H1 (cell line): ENCODE measurements around the gene FOSL2. TPM values are rescaled to one million over a fixed set of nuclear protein-coding genes. Genes with fewer than 3 reads are reported as not detected.

ENCODE experiments used
- CTCF ChIA-PET: fragments of 300-600 bp; sonication (Branson Sonifier 250); formaldehyde crosslinking; loops from one replicate; lab custom pipeline; 2021; ENCODE audit not compliant: partially characterized antibody; lab: Charles Lee
- POLR2A ChIA-PET: fragments of 300-600 bp; sonication (Branson Sonifier 250); formaldehyde crosslinking; loops from one replicate; lab custom pipeline; 2021; ENCODE audit warnings: inconsistent platforms; ENCODE audit not compliant: partially characterized antibody; lab: Charles Lee
- DNase-seq, 2 experiments: peaks; one replicate each; pipeline versions ENCODE4 v3.0.0 to v3.0.0-alpha.2; 2010 to 2022; ENCODE audit warnings: low spot score in 2 of 2, low read depth in 1 of 2, mixed read lengths in 1 of 2
- FAIRE-seq: peaks from 2 replicates; lab custom pipeline; 2011; peaks lifted over from hg19 to GRCh38; lab: Jason Lieb, UNC
- H2AFZ ChIP-seq: 2 replicates; pipeline ENCODE4 v1.8.1; 2012; ENCODE audit warnings: low read length, inconsistent platforms
- H2AK5ac ChIP-seq: 2 replicates; pipeline ENCODE4 v1.6.1; 2013; ENCODE audit warnings: low read depth, low read length
- H2BK120ac ChIP-seq: replicated peaks from 2 replicates; pipeline ENCODE3; 2013; ENCODE audit warnings: low read depth, low read length, inconsistent platforms
- H2BK12ac ChIP-seq: 2 replicates; pipeline ENCODE4 v1.6.1; 2013; ENCODE audit warnings: low read depth, low read length
- H2BK15ac ChIP-seq: 2 replicates; pipeline ENCODE4 v1.6.1; 2013; ENCODE audit warnings: low read length
- H2BK20ac ChIP-seq: 2 replicates; pipeline ENCODE4 v1.6.1; 2013; ENCODE audit warnings: low read length
- H2BK5ac ChIP-seq: 2 replicates; pipeline ENCODE4 v1.6.1; 2013; ENCODE audit warnings: low read depth, low read length
- H3K14ac ChIP-seq: 2 replicates; pipeline ENCODE4 v1.6.1; 2013; ENCODE audit warnings: inconsistent platforms; ENCODE audit not compliant: insufficient read length
- H3K18ac ChIP-seq: 2 replicates; pipeline ENCODE4 v1.6.1; 2013; ENCODE audit warnings: low read length; ENCODE audit errors: extremely low read depth
- H3K23ac ChIP-seq: 2 replicates; pipeline ENCODE4 v1.6.1; 2013; ENCODE audit warnings: inconsistent platforms; ENCODE audit not compliant: insufficient read length
- H3K23me2 ChIP-seq: 2 replicates; pipeline ENCODE4 v1.6.1; 2013; ENCODE audit warnings: low read depth, low read length
- H3K27ac ChIP-seq: 2 replicates; pipeline ENCODE4 v1.6.1; 2011; ENCODE audit warnings: low read depth, low read length, inconsistent platforms
- H3K27me3 ChIP-seq, 4 experiments: replicated peaks in 1 of 4; 1 replicate in 1 of 4; 2 replicates in 3 of 4; pipeline versions ENCODE4 v1.6.1 to v1.8.1; 2011 to 2013; ENCODE audit warnings: low read length in 3 of 4, mild to moderate bottlenecking in 3 of 4, inconsistent platforms in 2 of 4, mixed read lengths in 2 of 4, moderate library complexity in 1 of 4; ENCODE audit not compliant: control insufficient read depth in 3 of 4, insufficient read depth in 3 of 4; ENCODE audit errors: extremely low read depth in 1 of 4
- H3K36me3 ChIP-seq, 4 experiments: 2 replicates each; pipeline versions ENCODE4 v1.6.1 to v1.8.1; 2011 to 2013; ENCODE audit warnings: mild to moderate bottlenecking in 4 of 4, low read length in 3 of 4, moderate library complexity in 2 of 4, control low read depth in 1 of 4, inconsistent platforms in 1 of 4; ENCODE audit not compliant: insufficient read depth in 4 of 4, control insufficient read depth in 2 of 4
- H3K4ac ChIP-seq: replicated peaks from 2 replicates; pipeline ENCODE3; 2013; ENCODE audit warnings: low read length, low read depth, mixed read lengths, inconsistent platforms; ENCODE audit not compliant: insufficient read length
- H3K4me1 ChIP-seq, 4 experiments: replicated peaks in 1 of 4; 1 replicate in 1 of 4; 2 replicates in 3 of 4; pipeline versions ENCODE4 v1.6.1 to v1.8.1; 2011 to 2013; ENCODE audit warnings: low read length in 3 of 4, inconsistent platforms in 2 of 4, mixed read lengths in 1 of 4; ENCODE audit not compliant: insufficient read depth in 4 of 4, control insufficient read depth in 3 of 4
- H3K4me2 ChIP-seq, 2 experiments: 2 replicates each; pipeline versions ENCODE4 v1.6.1 to v1.8.1; 2011 to 2013; ENCODE audit warnings: low read depth in 2 of 2, low read length in 2 of 2, control low read depth in 1 of 2, inconsistent platforms in 1 of 2, mild to moderate bottlenecking in 1 of 2; ENCODE audit not compliant: insufficient read depth in 1 of 2
- H3K4me3 ChIP-seq, 4 experiments: fragments of 200-600, 300-600 bp in 1 of 4; sonication (generic), shearing (Covaris generic), sonication (Bioruptor Twin) in 1 of 4; 2 replicates each; pipeline versions ENCODE4 v1.5.1 to v1.8.1; 2011 to 2016; ENCODE audit warnings: low read length in 4 of 4, low read depth in 3 of 4, control low read depth in 2 of 4, inconsistent platforms in 2 of 4, mild to moderate bottlenecking in 2 of 4, mixed read lengths in 1 of 4, moderate library complexity in 1 of 4; ENCODE audit not compliant: insufficient read depth in 2 of 4; ENCODE audit errors: extremely low read depth in 1 of 4
- H3K56ac ChIP-seq: replicated peaks from 2 replicates; pipeline ENCODE3; 2013; ENCODE audit warnings: low read depth, mild to moderate bottlenecking, mixed read lengths, low read length, inconsistent platforms; ENCODE audit not compliant: insufficient read length
- H3K79me1 ChIP-seq: 2 replicates; pipeline ENCODE4 v1.6.1; 2013; ENCODE audit warnings: low read depth, low read length, control low read depth
- H3K79me2 ChIP-seq, 2 experiments: 2 replicates each; pipeline versions ENCODE4 v1.6.1 to v1.8.1; 2012 to 2013; ENCODE audit warnings: low read length in 2 of 2, mild to moderate bottlenecking in 2 of 2, inconsistent platforms in 1 of 2; ENCODE audit not compliant: insufficient read depth in 2 of 2, control insufficient read depth in 1 of 2
- H3K9ac ChIP-seq, 4 experiments: replicated peaks in 1 of 4; 1 replicate in 1 of 4; 2 replicates in 3 of 4; pipeline versions ENCODE4 v1.6.1 to v1.8.1; 2011 to 2013; ENCODE audit warnings: low read depth in 3 of 4, low read length in 3 of 4, control low read depth in 2 of 4, mild to moderate bottlenecking in 2 of 4, moderate library complexity in 2 of 4, inconsistent platforms in 1 of 4; ENCODE audit errors: extremely low read depth in 1 of 4
- H3K9me3 ChIP-seq, 2 experiments: 2 replicates each; pipeline versions ENCODE4 v1.6.1 to v1.8.1; 2012 to 2013; ENCODE audit warnings: mild to moderate bottlenecking in 2 of 2, moderate library complexity in 2 of 2, control low read depth in 1 of 2, inconsistent platforms in 1 of 2, low read depth in 1 of 2, low read length in 1 of 2, mixed read lengths in 1 of 2; ENCODE audit not compliant: insufficient read depth in 2 of 2
- H4K20me1 ChIP-seq, 2 experiments: replicated peaks in 1 of 2; 2 replicates each; pipeline versions ENCODE3 to v1.8.1; 2011 to 2013; ENCODE audit warnings: inconsistent platforms in 2 of 2, low read length in 2 of 2, mild to moderate bottlenecking in 1 of 2; ENCODE audit not compliant: insufficient read depth in 2 of 2, control insufficient read depth in 1 of 2
- H4K5ac ChIP-seq: 2 replicates; pipeline ENCODE4 v1.6.1; 2013; ENCODE audit warnings: low read length, low read depth, mixed read lengths, inconsistent platforms; ENCODE audit not compliant: insufficient read length
- H4K8ac ChIP-seq: 2 replicates; pipeline ENCODE4 v1.8.0; 2013; ENCODE audit warnings: mild to moderate bottlenecking, moderate library complexity, low read length, inconsistent platforms; ENCODE audit not compliant: insufficient read depth; ENCODE audit errors: extremely low read depth
- H4K91ac ChIP-seq: replicated peaks from 2 replicates; pipeline ENCODE3; 2013; ENCODE audit warnings: low read length, mixed read lengths, inconsistent platforms; ENCODE audit not compliant: insufficient read length
- ATF3 ChIP-seq: IDR thresholded peaks from 2 replicates; pipeline ENCODE4 v1.6.1; 2011; ENCODE audit warnings: low read depth, mild to moderate bottlenecking, low read length; ENCODE audit not compliant: insufficient read depth
- BCL11A ChIP-seq, 2 experiments: IDR thresholded peaks; one replicate each; pipeline ENCODE4 v1.6.1; 2011; ENCODE audit warnings: low read depth in 2 of 2, low read length in 2 of 2, mild to moderate bottlenecking in 2 of 2
- CREB1 ChIP-seq: IDR thresholded peaks from 2 replicates; pipeline ENCODE4 v1.6.1; 2012; ENCODE audit warnings: inconsistent platforms
- EGR1 ChIP-seq: IDR thresholded peaks from 2 replicates; pipeline ENCODE4 v1.6.1; 2011; ENCODE audit warnings: low read depth, low read length, borderline replicate concordance
- HDAC6 ChIP-seq: IDR thresholded peaks from one replicate; pipeline ENCODE4 v1.7.1; 2012; ENCODE audit warnings: low read depth, mild to moderate bottlenecking, inconsistent platforms, low read length, moderate library complexity
- JUN ChIP-seq: IDR thresholded peaks from 2 replicates; pipeline ENCODE4 v1.6.1; 2011; ENCODE audit warnings: low read depth, mild to moderate bottlenecking, improper control_type of control experiment, low read length
- POLR2AphosphoS5 ChIP-seq: IDR thresholded peaks from 2 replicates; pipeline ENCODE4 v1.6.1; 2011; ENCODE audit warnings: low read depth, low read length
- RAD21 ChIP-seq, 2 experiments: IDR thresholded peaks in 1 of 2; conservative IDR thresholded peaks in 1 of 2; 2 replicates each; pipeline ENCODE4 v1.6.1; 2011; ENCODE audit warnings: low read depth in 2 of 2, low read length in 2 of 2, improper control_type of control experiment in 1 of 2, inconsistent platforms in 1 of 2, mild to moderate bottlenecking in 1 of 2, moderate library complexity in 1 of 2
- RNF2 ChIP-seq: fragments of 200-900, 300-1000 bp; sonication (generic); IDR thresholded peaks from 2 replicates; pipeline ENCODE4 v1.7.1; 2016; ENCODE audit warnings: borderline replicate concordance, low read depth, mild to moderate bottlenecking, antibody characterized with exemption, low read length; ENCODE audit not compliant: poor library complexity, severe bottlenecking; ENCODE audit errors: missing control alignments
- SIRT6 ChIP-seq: IDR thresholded peaks from one replicate; pipeline ENCODE4 v1.7.1; 2012; ENCODE audit warnings: low read length, inconsistent platforms
- SP2 ChIP-seq: IDR thresholded peaks from 2 replicates; pipeline ENCODE4 v1.6.1; 2012; ENCODE audit warnings: mild to moderate bottlenecking, low read length, inconsistent platforms
- TAF1 ChIP-seq: IDR thresholded peaks from 2 replicates; pipeline ENCODE4 v1.6.1; 2011; ENCODE audit warnings: mild to moderate bottlenecking, low read depth, low read length
- USF2 ChIP-seq: IDR thresholded peaks from 2 replicates; pipeline ENCODE4 v1.6.1; 2011; ENCODE audit warnings: low read length, improper control_type of control experiment
- WGBS, 2 experiments: shearing (Covaris generic) in 1 of 2; methylation state at CpG; one replicate each; pipeline versions ENCODE4 v1.1.6 to v1.1.7; 2013 to 2015; ENCODE audit warnings: low lambda C conversion rate in 2 of 2, mixed read lengths in 2 of 2, inconsistent platforms in 1 of 2, low coverage in 1 of 2, missing lambda C conversion rate in 1 of 2; ENCODE audit not compliant: insufficient replicate concordance in 2 of 2, insufficient coverage in 1 of 2, insufficient read length in 1 of 2; ENCODE audit errors: extremely low coverage in 1 of 2, missing lambda C conversion rate in 1 of 2; 5-methylcytosine and 5-hydroxymethylcytosine counted together
- polyA plus RNA-seq, 7 experiments: library from polyadenylated mRNA; depleted of rRNA in 3 of 7; stranded (reverse) in 5 of 7; unstranded in 2 of 7; fragments of >200 nt in 5 of 7; fragments of 200-250 nt in 2 of 7; gene quantifications; 1 replicate in 5 of 7; 2 replicates in 1 of 7; 4 replicates in 1 of 7; pipeline versions ENCODE4 v1.2.1 to v1.2.3, GENCODE V29; 2011 to 2013; ENCODE audit warnings: missing spikeins in 2 of 7, mixed read lengths in 2 of 7
- total RNA-seq: library from RNA; stranded (reverse); fragmentation: NEBNext Ultra II Directional; extraction: Animal tissue kit (Norgen Biotek cat#: 25700); gene quantifications from 2 replicates; pipeline ENCODE4 v1.2.1, GENCODE V29; 2021

The FOSL2 gene
- total and polyA plus RNA-seq, 2 of the 8 experiments (the other 6 are each of a cell fraction or from before 2014, with no cell fraction given), result 1.5 to 4.5 TPM

- no peak overlapping the region for H2AK5ac ChIP-seq
- H4K5ac ChIP-seq, result no peak overlapping the region
- no peak overlapping the region for H3K18ac ChIP-seq
- POLR2A ChIA-PET, result interaction anchor here (0.6 kb wide), 1 partner anchor 180 kb away, joined by 3 read pairs; no protein-coding TSS in a partner anchor
- no peak overlapping the region for H3K56ac ChIP-seq
- no peak overlapping the region for H2BK5ac ChIP-seq
- no peaks in the 10 kb centered on the region for H3K79me2 ChIP-seq
- H3K23me2 ChIP-seq, result no peaks in the 10 kb centered on the region
- no peak overlapping the region for H2BK15ac ChIP-seq
- no peak overlapping the region for H3K23ac ChIP-seq
- H2BK120ac ChIP-seq, result no peak overlapping the region
- no peak overlapping the region for H2AFZ ChIP-seq
- CTCF ChIA-PET, result interaction anchor here (0.6 to 2.0 kb wide), 4 partner anchors 12 to 1353 kb away, joined by 3 to 4 read pairs (median 4); no protein-coding TSS in a partner anchor
- H4K91ac ChIP-seq, result no peak overlapping the region
- H3K4me1 ChIP-seq, result no peaks in the 10 kb centered on the region; a peak in 1 of 7 replicates
- FAIRE-seq (no peak), DNase-seq (no peak)
- no peaks in the 10 kb centered on the region for H4K20me1 ChIP-seq
- no peak overlapping the region for H4K8ac ChIP-seq
- H2BK12ac ChIP-seq, result no peak overlapping the region
- H3K27ac ChIP-seq, result no peak overlapping the region
- no peaks in the 10 kb centered on the region; a peak in 1 of 7 replicates for H3K27me3 ChIP-seq
- no peaks in the 10 kb centered on the region for H3K36me3 ChIP-seq
- no peak overlapping the region for H2BK20ac ChIP-seq
- WGBS, 2 experiments, result 93% methylated on average over 3 of the region's 3 CpGs; no CpG with 5 or more reads in 1 of the 2 experiments
- no peak overlapping the region for H3K4me2 ChIP-seq
- no peak overlapping the region for H3K14ac ChIP-seq
- H3K79me1 ChIP-seq, result no peaks in the 10 kb centered on the region
- H3K4me3 ChIP-seq, result no peak overlapping the region
- no peak overlapping the region for H3K9ac ChIP-seq
- peaks cover 4 to 6% of the 10 kb centered on the region in 2 experiments; a peak in 1 of 4 replicates for H3K9me3 ChIP-seq
- H3K4ac ChIP-seq, result no peak overlapping the region
- TF ChIP-seq ATF3, result no peak
- TF ChIP-seq HDAC6, result no peak
- no peak for TF ChIP-seq RNF2
- no peak for TF ChIP-seq BCL11A (IDR thresholded peaks at IDR 0.05; ENCODE audit: low read depth in 2 of 2, low read length in 2 of 2)
- TF ChIP-seq CREB1, result no peak
- no peak for TF ChIP-seq POLR2AphosphoS5
- no peak for TF ChIP-seq RAD21 (IDR thresholded peaks at IDR 0.05 in 1 of 2, conservative IDR thresholded peaks at IDR 0.05 in 1 of 2; ENCODE audit: low read depth in 2 of 2, low read length in 2 of 2)
- no peak for TF ChIP-seq USF2
- no peak for TF ChIP-seq TAF1
- no peak for TF ChIP-seq SIRT6
- no peak for TF ChIP-seq JUN
- no peak for TF ChIP-seq SP2
- no peak for TF ChIP-seq EGR1
These were observed 35.8 kb downstream of the FOSL2 start for GRCh38 chr2:28428486-28428885.
